GM23248 (cell line): Measurements from ENCODE around the gene TENM4. TPM values are rescaled to one million over a fixed set of nuclear protein-coding genes. Genes with fewer than 3 reads are reported as not detected.

Experiments
- DNase-seq: peaks from one replicate; pipeline ENCODE4 v3.0.0-alpha.2; 2015
- H2AFZ ChIP-seq: fragments of 200-600 bp; sonication (generic); 2 replicates; pipeline ENCODE4 v1.6.1; 2016; ENCODE audit warnings: antibody characterized with exemption
- H3F3A ChIP-seq: fragments of 200-600 bp; sonication (generic); 2 replicates; pipeline ENCODE4 v1.6.1; 2016; ENCODE audit warnings: mild to moderate bottlenecking, antibody characterized with exemption, mixed run types; ENCODE audit not compliant: insufficient read depth
- H3K27ac ChIP-seq: fragments of 200-600 bp; sonication (generic); 2 replicates; pipeline ENCODE4 v1.5.1; 2016; ENCODE audit warnings: mild to moderate bottlenecking
- H3K27me3 ChIP-seq: fragments of 200-600 bp; sonication (generic); replicated peaks from 2 replicates; pipeline ENCODE4 v1.6.1; 2016; ENCODE audit warnings: mild to moderate bottlenecking; ENCODE audit not compliant: insufficient read depth
- H3K36me3 ChIP-seq: fragments of 200-600 bp; sonication (generic); 2 replicates; pipeline ENCODE4 v1.6.1; 2016; ENCODE audit warnings: low read depth, mild to moderate bottlenecking
- H3K4me1 ChIP-seq: fragments of 200-600 bp; sonication (generic); 2 replicates; pipeline ENCODE4 v1.6.1; 2016; ENCODE audit warnings: mild to moderate bottlenecking; ENCODE audit not compliant: insufficient read depth
- H3K4me2 ChIP-seq: fragments of 200-600 bp; sonication (generic); one replicate; pipeline ENCODE4 v1.6.1; 2016; ENCODE audit warnings: mild to moderate bottlenecking; ENCODE audit not compliant: unreplicated experiment
- H3K4me3 ChIP-seq: fragments of 200-600 bp; sonication (generic); 2 replicates; pipeline ENCODE4 v1.5.1; 2016; ENCODE audit warnings: mild to moderate bottlenecking
- H3K79me2 ChIP-seq: fragments of 200-600 bp; sonication (generic); 2 replicates; pipeline ENCODE4 v1.6.1; 2016; ENCODE audit warnings: mild to moderate bottlenecking; ENCODE audit not compliant: insufficient read depth
- H3K9ac ChIP-seq: fragments of 200-600 bp; sonication (generic); 2 replicates; pipeline ENCODE4 v1.6.1; 2016; ENCODE audit warnings: mild to moderate bottlenecking
- H3K9me2 ChIP-seq: fragments of 200-600 bp; sonication (generic); 2 replicates; pipeline ENCODE4 v1.6.1; 2016; ENCODE audit warnings: mixed run types, mild to moderate bottlenecking, moderate library complexity; ENCODE audit not compliant: insufficient read depth
- H3K9me3 ChIP-seq: fragments of 200-600 bp; sonication (generic); one replicate; pipeline ENCODE4 v1.6.1; 2017; ENCODE audit warnings: low read depth
- H4K20me1 ChIP-seq: fragments of 200-600 bp; sonication (generic); 2 replicates; pipeline ENCODE4 v1.6.0; 2016; ENCODE audit not compliant: insufficient read depth
- EZH2 ChIP-seq: fragments of 200-600 bp; sonication (generic); IDR thresholded peaks from 2 replicates; pipeline ENCODE4 v1.6.1; 2018; ENCODE audit warnings: antibody characterized with exemption, mild to moderate bottlenecking; ENCODE audit not compliant: insufficient read depth, poor library complexity, severe bottlenecking
- EZH2phosphoT487 ChIP-seq: fragments of 200-600 bp; sonication (generic); IDR thresholded peaks from 2 replicates; pipeline ENCODE4 v1.6.1; 2018; ENCODE audit warnings: antibody characterized with exemption, moderate library complexity, mild to moderate bottlenecking, low read depth; ENCODE audit not compliant: insufficient read depth
- WGBS, 2 experiments: methylation state at CpG; one replicate each; pipeline ENCODE4 v1.1.6; 2015 to 2017; ENCODE audit warnings: low lambda C conversion rate in 2 of 2, low coverage in 1 of 2; ENCODE audit errors: missing lambda C conversion rate in 2 of 2; 5-methylcytosine and 5-hydroxymethylcytosine counted together
- in situ Hi-C: fragments of 300-500 bp; cut with MboI; formaldehyde crosslinking; loops from 2 replicates; pipeline ENCODE4 v1.15.0; 2020
- polyA plus RNA-seq: library from polyadenylated mRNA; unstranded; fragments of >200 nt; fragmentation: Nextera tagmentation; extraction: Ambion mirVana; gene quantifications from 2 replicates; pipeline ENCODE4 v1.2.1, GENCODE V29; 2016
- total RNA-seq: library from RNA; depleted of rRNA; stranded (reverse); fragments of >200 nt; shearing (Covaris generic); gene quantifications from 2 replicates; pipeline ENCODE4 v1.2.3, GENCODE V29; 2014

The TENM4 gene
- total and polyA plus RNA-seq, 2 experiments from 2014 or later = 0.11 to 0.48 TPM

DNA sequence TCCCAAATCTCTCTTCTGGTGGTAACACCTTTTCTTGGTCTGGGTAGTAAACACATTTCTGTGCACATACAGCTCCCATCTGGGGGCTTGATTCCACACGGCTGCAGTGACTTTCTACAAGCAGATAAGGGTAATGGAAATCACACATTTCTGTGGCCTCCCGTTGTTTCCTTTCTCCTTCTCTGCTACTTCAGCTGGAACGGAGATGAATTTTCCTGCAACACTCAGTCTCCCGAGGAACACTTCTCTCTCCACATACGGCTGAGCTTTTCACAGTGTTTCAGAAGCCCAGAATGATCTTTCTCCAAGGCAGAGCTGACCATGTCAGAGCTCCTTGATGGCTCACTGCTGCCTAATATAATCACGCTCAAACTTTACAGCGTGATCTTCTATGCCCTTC, 501.9 kb downstream of the TENM4 start:
- Histone ChIP-seq H3K9ac (no peak overlapping the region), H3K9me3 (no peaks in the 10 kb centered on the region), H2AFZ (no peak overlapping the region), H3K27me3 (peaks cover 9% of the 10 kb centered on the region), H3K36me3 (no peaks in the 10 kb centered on the region), H3K27ac (no peak overlapping the region), H3K4me3 (no peak overlapping the region), H3K4me1 (no peaks in the 10 kb centered on the region), H3K4me2 (no peak overlapping the region), H3K79me2 (no peaks in the 10 kb centered on the region), H3F3A (no peaks in the 10 kb centered on the region), H4K20me1 (no peaks in the 10 kb centered on the region), H3K9me2 (no peaks in the 10 kb centered on the region)
- in situ Hi-C loops = no loop called here
- no peak for TF ChIP-seq EZH2phosphoT487
- TF ChIP-seq EZH2 = no peak
- 48 to 50% methylated on average over 7 of the region's 7 CpGs for WGBS, 2 experiments
- no peak for DNase-seq

DNA sequence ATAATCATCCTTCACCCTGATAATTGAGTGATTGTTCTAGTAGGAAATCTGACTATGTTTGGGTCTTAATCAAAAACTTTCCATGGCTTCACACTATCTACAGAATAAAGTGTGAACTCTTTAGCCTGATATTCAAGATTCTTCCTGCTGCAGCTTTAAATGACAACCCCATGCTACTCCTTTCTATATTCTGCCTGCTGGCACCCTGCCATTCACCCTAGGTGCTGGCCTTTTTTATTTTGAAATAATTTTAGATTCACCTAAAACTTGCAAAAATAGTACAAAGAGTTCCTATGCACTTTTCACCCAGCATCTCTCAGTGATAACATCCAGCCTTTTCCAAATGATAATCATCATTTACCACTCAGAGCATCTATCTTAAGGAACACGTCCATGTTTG, 502.8 kb downstream of the TENM4 start:
- Histone ChIP-seq H3K4me2 (no peak overlapping the region), H3K9ac (no peak overlapping the region), H3K9me3 (no peaks in the 10 kb centered on the region), H3K79me2 (no peaks in the 10 kb centered on the region), H3K4me1 (no peaks in the 10 kb centered on the region), H3K27me3 (peaks cover 9% of the 10 kb centered on the region), H3K36me3 (no peaks in the 10 kb centered on the region), H3K27ac (no peak overlapping the region), H3K9me2 (no peaks in the 10 kb centered on the region), H3K4me3 (no peak overlapping the region), H3F3A (no peaks in the 10 kb centered on the region), H4K20me1 (no peaks in the 10 kb centered on the region), H2AFZ (no peak overlapping the region)
- TF ChIP-seq EZH2 (no peak), EZH2phosphoT487 (no peak)
- in situ Hi-C loops = no loop called here
- no peak for DNase-seq
- 39 to 48% methylated on average over 1 of the region's 1 CpG for WGBS, 2 experiments

DNA sequence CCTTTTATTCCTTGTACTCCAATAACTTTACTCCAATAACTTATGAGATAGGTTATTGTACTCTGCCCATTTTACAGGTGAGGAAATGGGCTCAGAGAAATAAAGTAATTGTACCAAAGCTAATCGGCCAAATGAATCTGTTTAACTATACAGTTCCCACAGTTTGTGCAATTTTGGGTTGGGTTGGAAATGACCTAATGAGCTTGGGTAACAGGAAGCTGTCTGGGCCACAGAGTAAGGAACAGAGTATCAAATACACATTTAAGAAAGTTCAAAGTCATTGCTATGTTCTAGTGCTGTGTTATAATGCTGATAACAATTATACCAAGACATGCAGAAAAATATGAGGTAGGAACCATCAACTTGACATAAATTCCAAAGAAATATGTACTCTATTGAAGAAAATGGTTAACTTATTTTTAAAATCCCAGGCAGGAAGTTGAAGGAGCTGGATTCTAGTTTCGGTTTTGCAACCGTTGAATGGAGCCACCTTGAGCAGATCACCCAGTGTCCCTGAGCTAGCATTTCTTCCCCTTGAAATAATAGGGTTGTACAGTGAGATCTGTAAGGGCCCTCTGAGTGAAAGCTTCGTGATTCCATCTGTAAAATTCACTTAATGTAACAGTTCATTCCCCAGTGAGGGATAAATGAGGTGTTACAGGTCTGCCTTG, 505.3 kb downstream of the TENM4 start:
- DNase-seq = peak; percentile 4
- Histone ChIP-seq H4K20me1 (no peaks in the 10 kb centered on the region), H3K4me3 (no peak overlapping the region), H3K9me3 (no peaks in the 10 kb centered on the region), H3K4me2 (peak overlapping the region; percentile 16), H3K27ac (no peak overlapping the region), H3K36me3 (no peaks in the 10 kb centered on the region), H3K9me2 (no peaks in the 10 kb centered on the region), H3K4me1 (no peaks in the 10 kb centered on the region), H3K9ac (no peak overlapping the region), H2AFZ (peak overlapping the region; percentile 47), H3K27me3 (peaks cover 9% of the 10 kb centered on the region), H3F3A (no peaks in the 10 kb centered on the region), H3K79me2 (no peaks in the 10 kb centered on the region)
- TF ChIP-seq EZH2 = no peak
- TF ChIP-seq EZH2phosphoT487 = no peak
- 18 to 22% methylated on average over 4 of the region's 4 CpGs for WGBS, 2 experiments
- in situ Hi-C loops = no loop called here

DNA sequence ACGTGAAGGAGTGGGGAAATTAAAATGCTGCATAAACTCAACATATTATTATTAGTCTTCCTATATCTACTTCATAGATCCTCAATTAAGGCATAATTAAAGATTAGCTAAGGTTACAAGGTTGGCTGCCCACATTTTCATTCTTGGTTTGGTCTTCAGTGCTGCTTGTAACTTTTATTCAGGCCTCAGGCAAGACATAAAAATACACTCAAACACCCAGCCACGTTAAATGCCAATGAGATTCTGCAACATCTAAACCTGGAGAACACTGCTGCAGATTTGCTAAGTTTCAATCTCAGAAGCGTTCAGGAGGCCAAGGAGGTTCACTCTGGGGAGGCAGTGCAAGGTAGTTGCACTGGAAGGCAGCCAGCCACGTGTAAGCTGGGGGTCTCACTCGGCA, 507.5 kb downstream of the TENM4 start:
- in situ Hi-C loops = no loop called here
- Histone ChIP-seq H3K4me3 (no peak overlapping the region), H2AFZ (no peak overlapping the region), H3K4me1 (no peaks in the 10 kb centered on the region), H4K20me1 (no peaks in the 10 kb centered on the region), H3K27ac (no peak overlapping the region), H3K9me3 (no peaks in the 10 kb centered on the region), H3K9me2 (no peaks in the 10 kb centered on the region), H3F3A (no peaks in the 10 kb centered on the region), H3K4me2 (no peak overlapping the region), H3K36me3 (no peaks in the 10 kb centered on the region), H3K27me3 (0 out of 2 replicates have a peak, but pooled peaks cover 3% of the 10 kb centered on the region), H3K79me2 (no peaks in the 10 kb centered on the region), H3K9ac (no peak overlapping the region)
- no peak for DNase-seq
- no peak for TF ChIP-seq EZH2phosphoT487
- TF ChIP-seq EZH2 = no peak
- WGBS, 2 experiments = 41 to 43% methylated on average over 5 of the region's 5 CpGs

DNA sequence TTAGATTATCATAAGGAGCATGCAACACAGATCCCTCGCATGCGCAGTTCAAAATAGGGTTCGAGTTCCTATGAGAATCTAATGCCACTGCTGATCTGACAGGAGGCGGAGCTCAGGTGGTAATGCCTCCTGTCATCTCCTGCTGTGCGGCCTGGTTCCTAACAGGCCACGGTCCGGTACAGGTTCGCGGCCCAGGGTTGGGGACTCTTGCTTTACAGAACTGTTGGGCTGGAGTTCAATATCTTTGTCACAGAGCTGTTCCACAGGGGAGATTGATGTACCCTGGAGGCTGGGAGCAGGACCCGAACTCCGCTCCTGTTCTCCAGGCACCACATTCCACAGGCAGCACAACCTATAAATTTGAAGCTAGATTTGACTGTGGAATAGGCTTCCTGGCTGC, 508.1 kb downstream of the TENM4 start:
- H3K4me1 ChIP-seq = no peaks in the 10 kb centered on the region
- no peaks in the 10 kb centered on the region for H4K20me1 ChIP-seq
- H3K27me3 ChIP-seq = 0 out of 2 replicates have a peak, but pooled peaks cover 5% of the 10 kb centered on the region
- no peaks in the 10 kb centered on the region for H3F3A ChIP-seq
- no peak overlapping the region for H3K27ac ChIP-seq
- TF ChIP-seq EZH2phosphoT487 (no peak), EZH2 (no peak)
- no peaks in the 10 kb centered on the region for H3K36me3 ChIP-seq
- DNase-seq = no peak
- WGBS, 2 experiments = 80 to 83% methylated on average over 11 of the region's 11 CpGs
- H3K4me2 ChIP-seq = no peak overlapping the region
- in situ Hi-C loops = no loop called here
- no peaks in the 10 kb centered on the region for H3K9me2 ChIP-seq
- no peak overlapping the region for H2AFZ ChIP-seq
- H3K9me3 ChIP-seq = no peaks in the 10 kb centered on the region
- no peaks in the 10 kb centered on the region for H3K79me2 ChIP-seq
- no peak overlapping the region for H3K9ac ChIP-seq
- no peak overlapping the region for H3K4me3 ChIP-seq
